ENCODE data around the gene CCNYL1. TPM values are rescaled to one million over a fixed set of nuclear protein-coding genes. Genes with fewer than 3 reads are reported as not detected.
A peak's percentile ranks its signal among the peaks of the same experiment; 100 is the strongest.
"Not testable (repeated sequence)": the region's sequence is repeated elsewhere in the genome, so short reads cannot be mapped to it uniquely, and the experiment has no call there.

The CCNYL1 gene
- total RNA-seq, 1 experiment from 2014 or later: 40.7 TPM

GRCh38 chr2:207686812-207687211 lies 24.6 kb upstream of the CCNYL1 start:
- H3K27me3 ChIP-seq (replicated peaks; ENCODE audit: control insufficient read depth, insufficient read depth, low read length): no peaks in the 10 kb centered on the region
- no peaks in the 10 kb centered on the region for H3K36me3 ChIP-seq (ENCODE audit: control insufficient read depth, insufficient read depth, low read length)
- DNase-seq: peak in 1 of 2 experiments; percentile 7
- Mint-ChIP-seq H3K4me1 (ENCODE audit: low read depth, unreplicated experiment) (peaks cover 24% of the 10 kb centered on the region), H3K27me3 (ENCODE audit: insufficient read depth, unreplicated experiment) (no peaks in the 10 kb centered on the region), H3K9me3 (ENCODE audit: unreplicated experiment) (no peaks in the 10 kb centered on the region), H3K36me3 (ENCODE audit: insufficient read depth, unreplicated experiment) (peaks cover 14% of the 10 kb centered on the region), H3K4me3 (ENCODE audit: unreplicated experiment) (no peak overlapping the region), H3K27ac (ENCODE audit: unreplicated experiment) (peak overlapping the region; percentile 74)
- TF ChIP-seq CTCF (IDR thresholded peaks at IDR 0.05; ENCODE audit: insufficient read depth in 1 of 2, low read depth in 1 of 2, low read length in 1 of 2, severe bottlenecking in 1 of 2, unreplicated experiment in 1 of 2): no peak
- ChIA-PET POLR2A (interaction anchor here (0.9 kb wide), 1 partner anchor 25 kb away, joined by 5 read pairs; the partner anchor contains the start of gene CCNYL1), CTCF (interaction anchor here (0.6 to 0.7 kb wide), 2 partner anchors 29 to 196 kb away, joined by 3 read pairs; no protein-coding TSS in a partner anchor)
- H3K9me3 ChIP-seq: no peaks in the 10 kb centered on the region
- no peak overlapping the region for H3K4me3 ChIP-seq (ENCODE audit: low read depth, low read length)
- no TSS peak for BruUV-seq (replicated peaks)
- H3K4me1 ChIP-seq: peaks cover 23% of the 10 kb centered on the region
- intact Hi-C loops (cut with micrococcal nuclease; ENCODE audit: unreplicated experiment): no loop called here

GRCh38 chr2:207688597-207688996 lies 22.8 kb upstream of the CCNYL1 start:
- Histone ChIP-seq H3K9me3 (no peaks in the 10 kb centered on the region), H3K4me1 (peaks cover 15% of the 10 kb centered on the region), H3K36me3 (ENCODE audit: control insufficient read depth, insufficient read depth, low read length) (no peaks in the 10 kb centered on the region), H3K4me3 (ENCODE audit: low read depth, low read length) (no peak overlapping the region), H3K27me3 (replicated peaks; ENCODE audit: control insufficient read depth, insufficient read depth, low read length) (no peaks in the 10 kb centered on the region)
- intact Hi-C loops (cut with micrococcal nuclease; ENCODE audit: unreplicated experiment): no loop called here
- Mint-ChIP-seq H3K27me3 (ENCODE audit: insufficient read depth, unreplicated experiment) (no peaks in the 10 kb centered on the region), H3K9me3 (ENCODE audit: unreplicated experiment) (no peaks in the 10 kb centered on the region), H3K4me1 (ENCODE audit: low read depth, unreplicated experiment) (peaks cover 19% of the 10 kb centered on the region), H3K36me3 (ENCODE audit: insufficient read depth, unreplicated experiment) (peaks cover 8% of the 10 kb centered on the region), H3K27ac (ENCODE audit: unreplicated experiment) (no peak overlapping the region), H3K4me3 (ENCODE audit: unreplicated experiment) (no peak overlapping the region)
- no TSS peak for BruUV-seq (replicated peaks)
- POLR2A ChIA-PET: no interaction called here
- CTCF ChIA-PET: no interaction called here
- DNase-seq: no peak
- TF ChIP-seq CTCF (IDR thresholded peaks at IDR 0.05; ENCODE audit: insufficient read depth in 1 of 2, low read depth in 1 of 2, low read length in 1 of 2, severe bottlenecking in 1 of 2, unreplicated experiment in 1 of 2): no peak

- H3K36me3 ChIP-seq (ENCODE audit: control insufficient read depth, insufficient read depth, low read length); H3K4me3 ChIP-seq (ENCODE audit: low read depth, low read length); H3K27me3 Mint-ChIP-seq (ENCODE audit: insufficient read depth, unreplicated experiment); H3K36me3 Mint-ChIP-seq (ENCODE audit: insufficient read depth, unreplicated experiment); H3K9me3 ChIP-seq; H3K27me3 ChIP-seq (replicated peaks; ENCODE audit: control insufficient read depth, insufficient read depth, low read length); H3K27ac Mint-ChIP-seq (ENCODE audit: unreplicated experiment); BruUV-seq (replicated peaks); H3K4me3 Mint-ChIP-seq (ENCODE audit: unreplicated experiment); POLR2A ChIA-PET; intact Hi-C loops (cut with micrococcal nuclease; ENCODE audit: unreplicated experiment); H3K9me3 Mint-ChIP-seq (ENCODE audit: unreplicated experiment); H3K4me1 ChIP-seq: not testable (repeated sequence)
- peaks cover 10% of the 10 kb centered on the region for H3K4me1 Mint-ChIP-seq (ENCODE audit: low read depth, unreplicated experiment)
- CTCF ChIA-PET: interaction anchor here (1.7 to 2.2 kb wide), 2 partner anchors 44 to 66 kb away, joined by 6 to 13 read pairs; partner anchors contain the start of gene METTL21A
- peak in 1 of 2 experiments; percentile 9 for DNase-seq
Observed at GRCh38 chr2:207690845-207691461, 20.5 kb upstream of the CCNYL1 start.

Measured in Caco-2 (cell line).